ENCODE data around the gene DPT. TPM values are rescaled to one million over a fixed set of nuclear protein-coding genes. Genes with fewer than 3 reads are reported as not detected.

DPT gene
- total RNA-seq, 4 donors from 2014 or later: 21.3 to 81.5 (median 40.0) TPM

GRCh38 chr1:168706391-168706992 lies 22.5 kb downstream of the DPT start:
- H3K4me1 ChIP-seq: peaks cover 0 to 12% (median 0%) of the 10 kb centered on the region in 4 donors
- TF ChIP-seq CTCF (IDR thresholded peaks at IDR 0.05) (no peak), POLR2A (IDR thresholded peaks at IDR 0.05) (no peak), EP300 (IDR thresholded peaks at IDR 0.05) (no peak)
- no peak overlapping the region for H3K4me3 ChIP-seq
- no peak overlapping the region for H3K27ac ChIP-seq
- 63 to 70% methylated on average over 3 of the region's 3 CpGs for WGBS, 2 donors
- H3K9me3 ChIP-seq: no peaks in the 10 kb centered on the region
- no peaks in the 10 kb centered on the region for H3K27me3 ChIP-seq
- no peaks in the 10 kb centered on the region for H3K36me3 ChIP-seq
- DNase-seq (ENCODE audit: low spot score in 2 of 2): no peak

GRCh38 chr1:168700575-168701268 lies 28.3 kb downstream of the DPT start:
- TF ChIP-seq POLR2A (IDR thresholded peaks at IDR 0.05): no peak
- no peak for TF ChIP-seq EP300 (IDR thresholded peaks at IDR 0.05)
- TF ChIP-seq CTCF (IDR thresholded peaks at IDR 0.05): no peak
- no peak for DNase-seq (ENCODE audit: low spot score in 2 of 2)
- Histone ChIP-seq H3K4me1 (no peaks in the 10 kb centered on the region), H3K27me3 (no peaks in the 10 kb centered on the region), H3K27ac (no peak overlapping the region), H3K4me3 (no peak overlapping the region), H3K36me3 (no peaks in the 10 kb centered on the region), H3K9me3 (no peaks in the 10 kb centered on the region)
- WGBS, 2 donors: 65 to 67% methylated on average over 3 of the region's 3 CpGs

GRCh38 chr1:168698453-168698852 lies 30.6 kb downstream of the DPT start:
- no peaks in the 10 kb centered on the region for H3K9me3 ChIP-seq
- no peaks in the 10 kb centered on the region for H3K36me3 ChIP-seq
- no peak for DNase-seq (ENCODE audit: low spot score in 2 of 2)
- no peaks in the 10 kb centered on the region for H3K4me1 ChIP-seq
- TF ChIP-seq EP300 (IDR thresholded peaks at IDR 0.05) (no peak), POLR2A (IDR thresholded peaks at IDR 0.05) (no peak), CTCF (IDR thresholded peaks at IDR 0.05) (no peak)
- WGBS, 2 donors: 90 to 94% methylated on average over 1 of the region's 1 CpG
- no peak overlapping the region for H3K27ac ChIP-seq
- no peaks in the 10 kb centered on the region for H3K27me3 ChIP-seq
- no peak overlapping the region for H3K4me3 ChIP-seq

- H3K27me3 ChIP-seq: no peaks in the 10 kb centered on the region
- no peak overlapping the region for H3K4me3 ChIP-seq
- no peak for TF ChIP-seq POLR2A (IDR thresholded peaks at IDR 0.05)
- no peak for TF ChIP-seq CTCF (IDR thresholded peaks at IDR 0.05)
- no peak for TF ChIP-seq EP300 (IDR thresholded peaks at IDR 0.05)
- 79 to 80% methylated on average over 5 of the region's 5 CpGs for WGBS, 2 donors
- H3K36me3 ChIP-seq: no peaks in the 10 kb centered on the region
- no peak for DNase-seq (ENCODE audit: low spot score in 2 of 2)
- H3K9me3 ChIP-seq: no peaks in the 10 kb centered on the region
- H3K4me1 ChIP-seq: no peaks in the 10 kb centered on the region
- no peak overlapping the region for H3K27ac ChIP-seq
These were observed 31.5 kb downstream of the DPT start for GRCh38 chr1:168697356-168698126.
